Cardiac muscle cell (in vitro differentiated cells and primary cell): Measurements from ENCODE around the gene RNF14. TPM values are rescaled to one million over a fixed set of nuclear protein-coding genes. Genes with fewer than 3 reads are reported as not detected.
"Not testable (repeated sequence)": the region's sequence is repeated elsewhere in the genome, so short reads cannot be mapped to it uniquely, and the experiment has no call there.

Experiments
- DNase-seq, 2 donors: peaks; one replicate each; pipeline versions ENCODE4 v3.0.0 to v3.0.0-alpha.2; 2010 to 2017; ENCODE audit warnings: low read depth in 1 of 2, low spot score in 1 of 2
- H3K27ac ChIP-seq: fragments of 200-600 bp; sonication (generic); 2 replicates; pipeline ENCODE4 v1.5.1; 2016
- H3K27me3 ChIP-seq: fragments of 200-600 bp; sonication (generic); 2 replicates; pipeline ENCODE4 v1.6.0; 2016; ENCODE audit warnings: control low read depth
- H3K36me3 ChIP-seq: fragments of 200-600 bp; sonication (generic); 2 replicates; pipeline ENCODE4 v1.5.1; 2016; ENCODE audit warnings: control low read depth
- H3K4me1 ChIP-seq: fragments of 200-600 bp; sonication (generic); 2 replicates; pipeline ENCODE4 v1.8.1; 2017; ENCODE audit warnings: low read depth, mild to moderate bottlenecking, mixed run types
- H3K4me3 ChIP-seq: fragments of 200-600 bp; sonication (generic); 2 replicates; pipeline ENCODE4 v1.5.1; 2016; ENCODE audit warnings: mild to moderate bottlenecking
- H3K9me3 ChIP-seq: fragments of 200-600 bp; sonication (generic); 2 replicates; pipeline ENCODE4 v1.5.1; 2017; ENCODE audit warnings: low read depth, mild to moderate bottlenecking, control low read depth
- CTCF ChIP-seq: IDR thresholded peaks from 2 replicates; pipeline ENCODE4 v1.5.1; 2012; ENCODE audit warnings: low read depth, mild to moderate bottlenecking, low read length
- polyA plus RNA-seq: library from polyadenylated mRNA; unstranded; fragments of >200 nt; fragmentation: Nextera tagmentation; extraction: Ambion mirVana; gene quantifications from 2 replicates; pipeline ENCODE4 v1.2.1, GENCODE V29; 2016
- total RNA-seq: library from RNA; depleted of rRNA; stranded (reverse); fragments of >200 nt; gene quantifications from 2 replicates; pipeline ENCODE4 v1.2.3, GENCODE V29; 2016

Gene RNF14
- total and polyA plus RNA-seq, 2 experiments from 2014 or later: 35.4 to 69.2 TPM

- DNase-seq: no peak
- Histone ChIP-seq H3K36me3 (no peaks in the 10 kb centered on the region), H3K4me1 (no peaks in the 10 kb centered on the region), H3K27me3 (no peaks in the 10 kb centered on the region), H3K27ac (no peak overlapping the region), H3K9me3 (no peaks in the 10 kb centered on the region), H3K4me3 (no peak overlapping the region)
- no peak for TF ChIP-seq CTCF
These were observed 63.2 kb downstream of the RNF14 start for GRCh38 chr5:142032150-142032549.

GRCh38 chr5:142032747-142033631, 64.1 kb downstream of the RNF14 start:
- peak in 1 of 2 donors; percentile 57 for DNase-seq
- TF ChIP-seq CTCF: no peak

GRCh38 chr5:142033632-142034567, 65.0 kb downstream of the RNF14 start:
- H3K36me3 ChIP-seq, H3K27me3 ChIP-seq, H3K4me1 ChIP-seq, H3K4me3 ChIP-seq, DNase-seq, H3K27ac ChIP-seq, H3K9me3 ChIP-seq: not testable (repeated sequence)

More at GRCh38 chr5:142032747-142033631, 64.1 kb downstream of the RNF14 start:
- Histone ChIP-seq H3K36me3 (no peaks in the 10 kb centered on the region), H3K9me3 (no peaks in the 10 kb centered on the region), H3K27ac (no peak overlapping the region), H3K4me3 (no peak overlapping the region), H3K27me3 (no peaks in the 10 kb centered on the region), H3K4me1 (no peaks in the 10 kb centered on the region)

- Histone ChIP-seq H3K27me3 (no peaks in the 10 kb centered on the region), H3K27ac (no peak overlapping the region), H3K36me3 (no peaks in the 10 kb centered on the region), H3K9me3 (no peaks in the 10 kb centered on the region), H3K4me1 (no peaks in the 10 kb centered on the region), H3K4me3 (no peak overlapping the region)
- TF ChIP-seq CTCF: no peak
- no peak for DNase-seq
These were observed 66.1 kb downstream of the RNF14 start for GRCh38 chr5:142034994-142035393.

GRCh38 chr5:142036918-142037317, 68.0 kb downstream of the RNF14 start:
- H3K27me3 ChIP-seq: no peaks in the 10 kb centered on the region
- TF ChIP-seq CTCF: no peak
- H3K4me1 ChIP-seq: no peaks in the 10 kb centered on the region

GRCh38 chr5:142037599-142037998, 68.7 kb downstream of the RNF14 start:
- H3K27me3 ChIP-seq, H3K4me1 ChIP-seq, DNase-seq, H3K4me3 ChIP-seq, H3K36me3 ChIP-seq, H3K9me3 ChIP-seq, H3K27ac ChIP-seq: not testable (repeated sequence)

More at GRCh38 chr5:142036918-142037317, 68.0 kb downstream of the RNF14 start:
- H3K36me3 ChIP-seq: no peaks in the 10 kb centered on the region
- H3K4me3 ChIP-seq: no peak overlapping the region
- H3K9me3 ChIP-seq: no peaks in the 10 kb centered on the region
- H3K27ac ChIP-seq: no peak overlapping the region
- no peak for DNase-seq
